ENCODE measurements around the gene NECTIN2.
"Not testable (repeated sequence)": the region's sequence is repeated elsewhere in the genome, so short reads cannot be mapped to it uniquely, and the experiment has no call there.

Gene NECTIN2

DNA sequence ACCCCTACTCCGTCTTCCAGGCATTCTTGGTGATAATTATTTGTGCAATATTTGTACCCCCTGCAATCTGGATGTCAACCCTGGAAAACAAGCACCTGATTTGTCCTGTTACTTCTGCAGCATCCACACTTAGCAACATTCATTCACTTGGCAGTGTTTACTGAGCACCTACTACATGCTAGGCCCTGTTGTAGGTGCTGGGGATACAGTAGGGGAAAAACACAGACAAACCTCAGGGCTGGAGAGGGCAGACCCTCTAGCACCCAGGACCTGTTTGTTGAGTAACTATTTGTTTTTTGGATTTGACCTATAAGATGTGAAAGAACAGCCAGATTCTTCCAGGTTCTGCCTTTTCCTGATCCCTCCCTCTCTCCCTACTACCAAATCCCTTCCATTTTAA lies 9.5 kb downstream of the NECTIN2 start:
- DNase-seq = no peak

GRCh38 chr19:44856421-44857083 lies 10.5 kb downstream of the NECTIN2 start:
- DNase-seq = no peak

- DNase-seq = no peak
Measured at GRCh38 chr19:44857837-44858236, 11.7 kb downstream of the NECTIN2 start.

GRCh38 chr19:44861576-44861975 lies 15.5 kb downstream of the NECTIN2 start:
- not testable (repeated sequence) for DNase-seq

DNA sequence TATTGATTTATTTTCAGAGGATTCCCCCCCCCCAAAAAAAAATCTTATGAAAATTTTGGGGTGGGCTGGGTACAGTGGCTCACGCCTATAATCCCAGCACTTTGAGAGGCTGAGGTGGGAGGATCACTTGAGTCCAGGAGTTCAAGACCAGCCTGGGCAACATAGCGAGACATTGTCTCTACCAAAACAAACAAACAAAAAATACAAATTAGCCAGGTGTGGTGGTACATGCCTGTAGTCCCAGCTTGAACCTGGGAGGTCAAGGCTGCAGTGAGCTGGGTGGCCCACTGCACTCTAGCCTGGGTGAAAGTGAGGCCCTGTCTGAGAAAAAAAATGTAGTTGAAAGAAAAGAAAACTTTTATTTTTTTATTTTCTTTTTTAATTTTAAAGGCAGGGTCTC lies 17.9 kb downstream of the NECTIN2 start:
- no peak for DNase-seq

DNA sequence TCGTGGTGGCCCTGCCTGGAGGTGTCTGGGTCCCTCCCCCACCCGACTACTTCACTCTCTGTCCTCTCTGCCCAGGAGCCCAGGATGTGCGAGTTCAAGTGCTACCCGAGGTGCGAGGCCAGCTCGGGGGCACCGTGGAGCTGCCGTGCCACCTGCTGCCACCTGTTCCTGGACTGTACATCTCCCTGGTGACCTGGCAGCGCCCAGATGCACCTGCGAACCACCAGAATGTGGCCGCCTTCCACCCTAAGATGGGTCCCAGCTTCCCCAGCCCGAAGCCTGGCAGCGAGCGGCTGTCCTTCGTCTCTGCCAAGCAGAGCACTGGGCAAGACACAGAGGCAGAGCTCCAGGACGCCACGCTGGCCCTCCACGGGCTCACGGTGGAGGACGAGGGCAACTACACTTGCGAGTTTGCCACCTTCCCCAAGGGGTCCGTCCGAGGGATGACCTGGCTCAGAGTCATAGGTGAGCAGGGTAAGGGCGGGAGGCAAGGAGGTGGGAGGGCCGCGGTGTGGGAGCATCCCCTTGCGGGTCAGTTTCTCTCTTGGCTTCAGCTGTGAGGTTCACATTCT lies 19.2 kb downstream of the NECTIN2 start:
- no peak for DNase-seq

GRCh38 chr19:44866664-44867063 lies 20.6 kb downstream of the NECTIN2 start:
- no peak for DNase-seq

DNA sequence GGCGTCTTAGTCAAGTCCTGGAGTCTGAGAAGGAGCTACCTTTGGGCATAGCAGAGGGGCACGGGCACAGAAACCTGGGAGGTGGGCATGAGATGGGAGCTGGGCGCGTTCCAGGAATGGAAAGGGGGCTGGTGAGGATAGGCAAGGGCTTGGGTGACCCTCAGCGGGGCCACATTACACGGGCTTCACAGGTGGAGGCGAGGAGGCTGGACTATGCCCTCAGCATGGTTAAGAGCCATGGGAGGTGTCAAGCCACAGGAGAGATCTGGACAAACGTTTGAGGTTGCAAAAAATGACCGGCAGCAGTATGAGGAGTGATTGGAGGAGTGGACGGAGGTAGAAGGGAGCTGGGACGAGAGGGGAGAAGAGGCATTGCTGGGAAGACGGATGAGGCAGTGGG lies 21.5 kb downstream of the NECTIN2 start:
- no peak for DNase-seq

- DNase-seq = no peak
Measured at GRCh38 chr19:44869733-44870470, 23.8 kb downstream of the NECTIN2 start.

GRCh38 chr19:44871809-44872208 lies 25.7 kb downstream of the NECTIN2 start:
- DNase-seq = no peak

DNA sequence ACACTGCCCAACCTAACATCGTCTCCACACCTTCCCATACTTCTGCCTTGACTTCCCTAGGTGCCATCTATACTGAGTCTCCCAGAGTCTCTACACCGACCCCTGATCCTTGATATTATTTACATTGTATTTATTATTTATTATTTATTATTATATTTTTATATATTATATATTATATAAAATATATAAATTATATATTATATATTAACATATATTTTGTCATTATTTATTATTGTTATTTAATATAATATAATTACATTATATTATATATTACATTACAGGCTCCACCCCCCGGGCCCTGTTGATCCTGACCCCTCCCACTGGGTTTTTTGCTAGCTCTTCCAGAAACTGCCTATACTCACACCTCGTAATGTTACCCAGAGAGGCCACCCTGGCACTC lies 26.6 kb downstream of the NECTIN2 start:
- no peak for DNase-seq

GRCh38 chr19:44874317-44874716 lies 28.2 kb downstream of the NECTIN2 start:
- no peak for DNase-seq

- no peak for DNase-seq
Measured at GRCh38 chr19:44875666-44876451, 29.8 kb downstream of the NECTIN2 start.

DNA sequence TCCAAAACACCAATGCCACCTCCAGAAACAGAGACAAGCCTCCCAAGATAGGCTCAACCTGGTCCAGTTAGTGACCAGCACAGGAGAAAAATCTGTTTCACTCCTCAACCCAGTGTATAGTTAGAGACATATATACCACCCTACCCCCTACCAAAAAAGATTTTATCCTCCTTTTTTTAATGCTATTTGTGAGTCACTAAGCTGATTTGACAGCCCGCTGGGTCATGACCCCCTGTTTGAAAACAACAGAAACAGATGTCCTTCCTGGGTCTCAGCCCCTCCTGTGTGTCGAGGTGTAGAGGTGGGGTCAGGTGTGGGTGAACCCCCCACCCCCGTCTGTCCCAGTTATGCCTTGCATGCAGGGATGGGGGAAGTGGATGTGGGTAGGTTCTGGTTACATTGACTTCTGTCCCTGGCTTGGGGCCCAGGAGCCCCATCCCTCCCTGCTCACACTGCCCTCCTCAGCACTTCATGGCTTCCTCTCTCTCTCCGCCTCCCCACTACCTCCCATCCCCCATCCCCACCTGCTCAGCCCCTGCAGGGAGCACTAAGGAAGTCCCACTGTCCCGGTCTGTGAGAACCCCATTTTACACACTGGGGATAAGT lies 30.9 kb downstream of the NECTIN2 start:
- DNase-seq = no peak

DNA sequence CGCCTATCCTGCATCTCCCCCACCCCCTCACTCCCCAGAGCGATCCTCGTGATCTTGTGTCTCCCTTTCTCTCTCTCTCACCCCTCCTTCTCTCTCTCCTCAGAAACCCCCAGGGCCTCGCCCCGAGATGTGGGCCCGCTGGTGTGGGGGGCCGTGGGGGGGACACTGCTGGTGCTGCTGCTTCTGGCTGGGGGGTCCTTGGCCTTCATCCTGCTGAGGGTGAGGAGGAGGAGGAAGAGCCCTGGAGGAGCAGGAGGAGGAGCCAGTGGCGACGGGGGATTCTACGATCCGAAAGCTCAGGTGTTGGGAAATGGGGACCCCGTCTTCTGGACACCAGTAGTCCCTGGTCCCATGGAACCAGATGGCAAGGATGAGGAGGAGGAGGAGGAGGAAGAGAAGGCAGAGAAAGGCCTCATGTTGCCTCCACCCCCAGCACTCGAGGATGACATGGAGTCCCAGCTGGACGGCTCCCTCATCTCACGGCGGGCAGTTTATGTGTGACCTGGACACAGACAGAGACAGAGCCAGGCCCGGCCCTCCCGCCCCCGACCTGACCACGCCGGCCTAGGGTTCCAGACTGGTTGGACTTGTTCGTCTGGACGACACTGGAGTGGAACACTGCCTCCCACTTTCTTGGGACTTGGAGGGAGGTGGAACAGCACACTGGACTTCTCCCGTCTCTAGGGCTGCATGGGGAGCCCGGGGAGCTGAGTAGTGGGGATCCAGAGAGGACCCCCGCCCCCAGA lies 32.2 kb downstream of the NECTIN2 start:
- DNase-seq = no peak

DNA sequence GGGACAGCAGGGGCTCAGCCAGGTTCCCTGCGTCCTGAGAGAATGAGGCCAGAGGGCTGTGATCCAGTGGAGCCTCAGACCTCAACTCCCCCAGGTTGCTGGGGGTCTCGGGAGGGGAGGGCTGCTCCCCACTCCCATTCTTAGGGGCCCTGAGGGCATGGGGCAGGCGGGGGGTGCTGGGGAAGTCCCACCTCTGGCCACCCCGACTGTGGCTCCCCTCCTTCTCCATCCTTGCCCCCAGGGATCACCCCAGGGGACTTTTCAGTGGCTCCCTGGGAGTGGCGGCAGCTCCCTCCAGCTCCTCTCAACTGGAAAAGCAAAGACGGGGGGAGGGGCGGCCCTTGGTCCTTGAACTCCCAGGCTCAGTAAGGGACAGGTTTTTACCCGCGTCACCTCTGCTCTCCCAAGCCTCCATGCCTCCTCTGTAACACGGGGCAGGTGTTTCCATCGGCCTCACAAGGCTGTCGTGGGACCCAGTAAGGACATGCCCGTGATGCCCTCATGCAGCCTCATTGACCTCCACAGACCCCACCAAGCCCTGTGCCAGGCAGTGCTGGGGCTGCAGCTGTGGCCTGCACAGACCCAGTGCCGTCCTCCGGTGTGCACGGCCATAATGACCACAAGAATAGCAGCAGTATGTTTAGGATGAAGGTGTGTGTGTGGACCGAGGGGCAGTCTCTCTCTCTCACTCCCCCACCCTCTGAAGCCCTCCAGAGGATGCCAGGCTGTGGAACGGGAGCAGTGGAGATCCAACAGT lies 33.4 kb downstream of the NECTIN2 start:
- DNase-seq = no peak

DNA sequence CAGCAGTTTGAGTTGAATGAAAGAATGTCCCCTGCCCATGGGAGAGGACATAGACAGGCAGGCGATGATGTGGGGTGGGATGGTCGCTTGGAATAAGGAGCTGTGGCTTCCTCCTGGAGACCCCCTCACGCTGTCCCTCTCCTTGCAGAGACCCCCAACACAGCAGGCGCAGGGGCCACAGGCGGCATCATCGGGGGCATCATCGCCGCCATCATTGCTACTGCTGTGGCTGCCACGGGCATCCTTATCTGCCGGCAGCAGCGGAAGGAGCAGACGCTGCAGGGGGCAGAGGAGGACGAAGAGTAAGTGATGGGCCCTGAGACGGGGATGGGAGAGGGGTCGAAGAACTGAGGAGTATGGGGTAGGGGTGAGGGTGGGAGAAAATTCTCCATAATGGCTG lies 36.0 kb downstream of the NECTIN2 start:
- no peak for DNase-seq

GRCh38 chr19:44882619-44883397 lies 36.7 kb downstream of the NECTIN2 start:
- not testable (repeated sequence) for DNase-seq

- no peak for DNase-seq
Measured at GRCh38 chr19:44883922-44884321, 37.8 kb downstream of the NECTIN2 start.

DNA sequence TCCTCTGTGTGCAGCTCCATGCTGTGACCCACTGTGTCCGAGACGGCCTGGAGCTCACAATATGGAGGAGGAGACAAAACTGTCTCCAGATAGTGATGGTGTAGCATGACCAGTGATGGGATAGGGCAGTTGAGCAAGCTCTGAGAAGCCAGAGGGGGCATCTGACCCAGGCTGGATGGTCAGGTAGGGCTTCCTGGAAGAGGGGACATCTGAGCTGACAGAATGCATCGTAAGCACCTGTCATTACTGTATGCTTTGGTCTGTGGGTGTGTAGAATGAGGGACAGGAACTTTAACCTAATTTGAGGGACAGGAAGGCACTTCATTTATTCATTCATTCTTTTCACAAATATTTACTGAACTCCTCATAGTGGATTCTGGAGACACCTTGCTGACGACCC lies 38.5 kb downstream of the NECTIN2 start:
- no peak for DNase-seq

DNA sequence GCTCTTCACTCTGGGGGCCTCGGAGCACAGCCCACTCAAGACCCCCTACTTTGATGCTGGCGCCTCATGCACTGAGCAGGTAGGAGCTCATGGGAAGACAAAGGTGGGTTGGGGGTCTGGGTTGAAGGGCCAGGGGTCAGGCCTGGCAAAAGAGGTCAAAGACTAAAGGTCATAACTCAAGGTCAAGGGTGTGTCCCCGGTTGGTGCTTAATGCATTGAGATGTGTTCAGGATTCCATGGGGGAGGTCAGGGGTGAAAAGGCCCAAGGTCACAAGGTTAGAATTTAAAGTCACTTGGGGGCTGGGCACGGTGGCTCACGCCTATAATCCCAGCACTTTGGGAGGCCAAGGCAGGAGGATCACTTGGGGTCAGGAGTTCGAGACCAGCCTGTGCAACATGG lies 40.0 kb downstream of the NECTIN2 start:
- no peak for DNase-seq

Measured in activated T-cell treated with anti-CD3 and anti-CD28 coated beads for 4 hours (primary cell).